NB4 (cell line): ENCODE data around the gene BARHL2.

Source experiments
- DNase-seq: peaks from one replicate; pipeline ENCODE4 v3.0.0; 2010; ENCODE audit warnings: low read depth
- H3K4me3 ChIP-seq: one replicate; pipeline ENCODE4 v1.5.1; 2011; ENCODE audit warnings: mild to moderate bottlenecking, low read depth, low read length, moderate library complexity
- CTCF ChIP-seq: IDR thresholded peaks from one replicate; pipeline ENCODE4 v1.5.1; 2012; ENCODE audit warnings: low read depth, low read length
- MAX ChIP-seq: IDR thresholded peaks from 2 replicates; pipeline ENCODE4 v1.6.1; 2011; ENCODE audit warnings: low read depth, low read length
- MYC ChIP-seq: IDR thresholded peaks from 2 replicates; pipeline ENCODE4 v1.6.1; 2011; ENCODE audit warnings: low read depth, low read length
- POLR2A ChIP-seq: IDR thresholded peaks from 2 replicates; pipeline ENCODE4 v1.6.1; 2011; ENCODE audit warnings: mild to moderate bottlenecking; ENCODE audit not compliant: insufficient read length; ENCODE audit errors: extremely low read depth

Gene BARHL2

GRCh38 chr1:90671251-90671650, 45.9 kb downstream of the BARHL2 start:
- H3K4me3 ChIP-seq: no peak overlapping the region
- no peak for DNase-seq

More at GRCh38 chr1:90671251-90671650, 45.9 kb downstream of the BARHL2 start:
- TF ChIP-seq CTCF: no peak
- TF ChIP-seq MYC: no peak
- TF ChIP-seq MAX: no peak
- no peak for TF ChIP-seq POLR2A
